ENCODE results near the gene SNRPE. TPM values are rescaled to one million over a fixed set of nuclear protein-coding genes. Genes with fewer than 3 reads are reported as not detected.
A peak's percentile ranks its signal among the peaks of the same experiment; 100 is the strongest.
"Not testable (repeated sequence)": the region's sequence is repeated elsewhere in the genome, so short reads cannot be mapped to it uniquely, and the experiment has no call there.

Gene SNRPE
- total RNA-seq, 1 experiment from 2014 or later, result 358 TPM

- intact Hi-C loops (cut with micrococcal nuclease; ENCODE audit: unreplicated experiment), result no loop called here
- no peak overlapping the region for H3K4me3 ChIP-seq (ENCODE audit: low read depth, low read length, poor library complexity, severe bottlenecking)
- no peak for DNase-seq (ENCODE audit: low spot score)
- POLR2A ChIA-PET (ENCODE audit: low non-redundant PET), result interaction anchor here (0.6 kb wide), 1 partner anchor 47 kb away, joined by 3 read pairs; no protein-coding TSS in a partner anchor
- no peaks in the 10 kb centered on the region for H3K4me1 ChIP-seq (ENCODE audit: insufficient read depth, low read length, poor library complexity, severe bottlenecking)
- no peak overlapping the region for H3K27ac ChIP-seq (ENCODE audit: low read depth, low read length, poor library complexity, severe bottlenecking)
- BruUV-seq (replicated peaks), result no TSS peak
- no peaks in the 10 kb centered on the region for H3K9me3 ChIP-seq (ENCODE audit: low read depth, low read length, poor library complexity, severe bottlenecking)
- H3K36me3 ChIP-seq (ENCODE audit: insufficient read depth, low read length, poor library complexity, severe bottlenecking), result peaks cover 85% of the 10 kb centered on the region
- TF ChIP-seq CTCF (conservative IDR thresholded peaks at IDR 0.05; ENCODE audit: low read depth, low read length) (no peak), EZH2 (IDR thresholded peaks at IDR 0.05; ENCODE audit: borderline replicate concordance, low read depth, low read length, poor library complexity, severe bottlenecking) (no peak)
- CTCF ChIA-PET, result interaction anchor here (0.6 kb wide), 1 partner anchor 207 kb away, joined by 5 read pairs; no protein-coding TSS in a partner anchor
- H3K27me3 ChIP-seq (replicated peaks; ENCODE audit: insufficient read depth, low read depth, low read length, poor library complexity), result no peaks in the 10 kb centered on the region
These were observed 32.9 kb upstream of the SNRPE start for GRCh38 chr1:203828503-203828902.

- POLR2A ChIA-PET (ENCODE audit: low non-redundant PET), result interaction anchor here (0.6 kb wide), 1 partner anchor 46 kb away, joined by 3 read pairs; no protein-coding TSS in a partner anchor
These were observed 32.2 kb upstream of the SNRPE start for GRCh38 chr1:203829247-203829646.

DNA sequence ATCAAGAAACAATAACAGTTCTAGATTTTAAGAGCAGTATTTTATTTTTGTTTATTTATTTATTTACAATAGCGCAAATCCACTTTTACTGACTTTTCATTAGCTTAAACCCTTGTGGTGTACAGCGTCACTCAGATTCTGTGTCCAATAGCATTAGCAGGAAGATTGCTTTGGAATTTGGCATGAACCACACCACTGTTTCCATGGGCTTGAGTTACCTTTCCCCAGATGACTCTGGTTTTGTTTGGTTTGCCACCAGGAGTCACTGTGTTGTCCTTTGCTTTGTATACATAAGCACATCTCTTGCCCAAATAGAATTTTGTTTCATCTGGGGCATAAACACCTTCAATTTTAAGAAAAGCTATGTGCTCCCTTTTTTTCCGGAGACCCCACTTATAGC lies 25.9 kb upstream of the SNRPE start:
- peaks cover 8% of the 10 kb centered on the region for H3K4me1 ChIP-seq (ENCODE audit: insufficient read depth, low read length, poor library complexity, severe bottlenecking)
- 0 out of 2 replicates have a peak, but pooled peaks have one; percentile 26 for TF ChIP-seq CTCF (conservative IDR thresholded peaks at IDR 0.05; ENCODE audit: low read depth, low read length)
- no peak for TF ChIP-seq EZH2 (IDR thresholded peaks at IDR 0.05; ENCODE audit: borderline replicate concordance, low read depth, low read length, poor library complexity, severe bottlenecking)
- CTCF ChIA-PET, result no interaction called here
- no peak overlapping the region for H3K4me3 ChIP-seq (ENCODE audit: low read depth, low read length, poor library complexity, severe bottlenecking)
- POLR2A ChIA-PET (ENCODE audit: low non-redundant PET), result no interaction called here
- no peak overlapping the region for H3K27ac ChIP-seq (ENCODE audit: low read depth, low read length, poor library complexity, severe bottlenecking)
- H3K36me3 ChIP-seq (ENCODE audit: insufficient read depth, low read length, poor library complexity, severe bottlenecking), result peaks cover 96% of the 10 kb centered on the region
- H3K27me3 ChIP-seq (replicated peaks; ENCODE audit: insufficient read depth, low read depth, low read length, poor library complexity), result no peaks in the 10 kb centered on the region
- no peaks in the 10 kb centered on the region for H3K9me3 ChIP-seq (ENCODE audit: low read depth, low read length, poor library complexity, severe bottlenecking)
- BruUV-seq (replicated peaks), result no TSS peak
- intact Hi-C loops (cut with micrococcal nuclease; ENCODE audit: unreplicated experiment), result no loop called here
- no peak for DNase-seq (ENCODE audit: low spot score)

More at GRCh38 chr1:203829247-203829646, 32.2 kb upstream of the SNRPE start:
- BruUV-seq (replicated peaks); H3K9me3 ChIP-seq (ENCODE audit: low read depth, low read length, poor library complexity, severe bottlenecking); H3K4me1 ChIP-seq (ENCODE audit: insufficient read depth, low read length, poor library complexity, severe bottlenecking); intact Hi-C loops (cut with micrococcal nuclease; ENCODE audit: unreplicated experiment); CTCF ChIA-PET; H3K27me3 ChIP-seq (replicated peaks; ENCODE audit: insufficient read depth, low read depth, low read length, poor library complexity); DNase-seq (ENCODE audit: low spot score); H3K27ac ChIP-seq (ENCODE audit: low read depth, low read length, poor library complexity, severe bottlenecking); H3K4me3 ChIP-seq (ENCODE audit: low read depth, low read length, poor library complexity, severe bottlenecking): not testable (repeated sequence)
- H3K36me3 ChIP-seq (ENCODE audit: insufficient read depth, low read length, poor library complexity, severe bottlenecking), result peaks cover 87% of the 10 kb centered on the region

DNA sequence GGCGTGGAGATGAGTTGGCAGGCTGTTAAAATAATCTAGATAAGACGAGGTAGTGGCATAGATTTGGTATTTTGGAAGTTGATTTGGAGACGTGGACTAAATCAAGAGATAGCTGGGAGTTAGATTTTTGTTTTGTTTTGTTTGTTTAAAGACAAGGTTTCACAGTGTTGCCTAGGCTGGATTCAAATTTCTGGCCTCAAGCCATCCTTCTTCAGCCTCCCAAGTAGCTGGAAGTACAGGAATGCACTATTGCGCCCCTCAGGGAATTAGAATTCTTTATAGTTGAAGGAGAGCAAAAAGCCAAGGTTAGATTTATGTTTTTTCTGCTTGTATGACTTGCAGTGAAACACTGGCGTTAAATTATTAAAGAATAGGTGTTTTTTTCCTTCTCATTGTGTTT lies 22.3 kb upstream of the SNRPE start:
- CTCF ChIA-PET, result no interaction called here
- intact Hi-C loops (cut with micrococcal nuclease; ENCODE audit: unreplicated experiment), result no loop called here
- peaks cover 8% of the 10 kb centered on the region for H3K4me1 ChIP-seq (ENCODE audit: insufficient read depth, low read length, poor library complexity, severe bottlenecking)
- DNase-seq (ENCODE audit: low spot score), result peak; percentile 65
- H3K9me3 ChIP-seq (ENCODE audit: low read depth, low read length, poor library complexity, severe bottlenecking), result no peaks in the 10 kb centered on the region
- no TSS peak for BruUV-seq (replicated peaks)
- TF ChIP-seq CTCF (conservative IDR thresholded peaks at IDR 0.05; ENCODE audit: low read depth, low read length) (no peak), EZH2 (IDR thresholded peaks at IDR 0.05; ENCODE audit: borderline replicate concordance, low read depth, low read length, poor library complexity, severe bottlenecking) (no peak)
- H3K4me3 ChIP-seq (ENCODE audit: low read depth, low read length, poor library complexity, severe bottlenecking), result no peak overlapping the region
- H3K27ac ChIP-seq (ENCODE audit: low read depth, low read length, poor library complexity, severe bottlenecking), result peak overlapping the region; percentile 14
- peaks cover 71% of the 10 kb centered on the region for H3K36me3 ChIP-seq (ENCODE audit: insufficient read depth, low read length, poor library complexity, severe bottlenecking)
- POLR2A ChIA-PET (ENCODE audit: low non-redundant PET), result no interaction called here
- H3K27me3 ChIP-seq (replicated peaks; ENCODE audit: insufficient read depth, low read depth, low read length, poor library complexity), result no peaks in the 10 kb centered on the region
